ENCODE measurements around the gene ZNF701.
"Not testable (repeated sequence)": the region's sequence is repeated elsewhere in the genome, so short reads cannot be mapped to it uniquely, and the experiment has no call there.

Gene ZNF701

DNA sequence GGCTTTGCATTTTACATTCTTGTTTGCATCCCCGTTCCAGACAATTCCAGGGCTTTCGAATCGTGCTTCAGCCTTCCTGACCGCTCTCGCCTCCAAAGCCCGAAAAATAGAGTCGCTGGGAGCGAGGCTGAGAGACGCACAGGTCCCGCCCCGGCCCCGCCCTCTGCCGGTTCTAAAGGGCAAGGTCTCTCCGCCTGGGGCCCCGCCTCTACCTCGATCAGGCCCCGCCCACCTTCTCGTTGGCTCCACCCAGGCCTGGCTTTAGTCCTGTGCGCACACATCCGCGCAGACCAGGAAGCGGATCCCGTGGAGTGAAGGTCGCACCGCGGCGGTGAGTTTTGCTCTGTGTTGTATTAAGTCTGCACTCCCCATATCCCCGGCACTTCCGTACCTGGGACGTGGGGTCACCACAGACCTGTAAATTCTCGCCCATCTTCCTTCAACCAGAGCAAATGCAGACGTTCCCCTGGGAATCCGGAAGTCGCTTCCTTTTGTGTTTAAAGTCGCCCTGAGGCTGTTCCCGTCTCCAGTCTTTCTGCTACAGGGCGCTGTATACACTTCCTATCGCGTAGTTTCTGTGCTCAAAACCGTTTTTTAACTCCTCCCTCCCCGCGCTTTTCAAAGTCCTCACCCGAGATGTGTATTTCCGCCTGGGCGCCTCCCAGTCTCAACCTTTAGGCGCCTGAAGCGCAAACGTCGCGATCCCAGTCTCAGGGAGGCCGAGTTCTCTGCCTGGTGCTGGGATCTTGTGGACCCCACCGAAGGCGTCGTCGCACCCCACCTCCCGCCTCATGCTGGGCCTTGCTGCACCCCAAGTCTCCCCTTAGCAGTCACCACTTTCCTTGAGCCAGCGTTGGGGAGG, at the start of gene ZNF701:
Gene ZNF701 (plus strand): TSS at position 288 of the 862 bp plus-strand sequence. CDS start 3,861 bp downstream, outside the sequence.
- DNase-seq, result peak; percentile 61

DNA sequence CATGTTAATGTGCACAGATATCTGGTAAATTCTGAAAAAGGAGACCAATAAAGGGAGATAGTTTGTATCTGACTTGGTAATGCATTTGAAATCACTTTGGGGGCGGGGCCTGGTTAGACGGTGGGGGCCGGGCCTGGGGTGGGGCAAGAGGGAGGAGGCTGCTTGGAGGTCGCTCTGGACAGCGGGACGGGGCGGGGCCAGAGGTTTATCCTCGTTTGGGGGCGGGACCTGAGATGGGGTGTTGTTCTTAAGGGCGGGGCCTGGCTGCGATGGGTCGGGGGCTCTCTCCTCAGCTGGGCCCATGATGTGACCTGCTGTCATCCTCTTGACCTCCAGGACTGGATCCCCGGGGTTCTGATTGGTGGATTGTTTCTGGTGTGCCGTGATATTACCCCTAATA, 47.5 kb upstream of the ZNF701 start:
- no peak for DNase-seq

DNA sequence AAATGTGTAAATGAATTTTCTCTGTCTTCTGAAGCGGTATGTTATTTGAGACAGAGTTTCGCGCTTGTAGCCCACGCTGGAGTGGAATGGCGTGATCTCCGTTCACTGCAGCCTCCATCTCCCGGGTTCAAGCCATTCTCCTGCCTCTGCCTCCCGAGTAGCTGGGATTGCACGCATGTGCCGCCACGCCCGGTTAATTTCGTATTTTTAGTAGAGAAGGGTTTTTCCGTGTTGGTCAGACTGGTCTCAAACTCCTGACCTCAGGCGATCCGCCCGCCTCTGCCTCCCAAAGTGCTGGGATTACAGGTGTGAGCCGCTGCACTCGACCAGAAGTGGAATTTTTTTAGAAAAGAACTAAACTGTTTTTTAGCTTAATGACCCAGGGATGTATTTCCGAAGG, 46.0 kb upstream of the ZNF701 start:
- no peak for DNase-seq

DNA sequence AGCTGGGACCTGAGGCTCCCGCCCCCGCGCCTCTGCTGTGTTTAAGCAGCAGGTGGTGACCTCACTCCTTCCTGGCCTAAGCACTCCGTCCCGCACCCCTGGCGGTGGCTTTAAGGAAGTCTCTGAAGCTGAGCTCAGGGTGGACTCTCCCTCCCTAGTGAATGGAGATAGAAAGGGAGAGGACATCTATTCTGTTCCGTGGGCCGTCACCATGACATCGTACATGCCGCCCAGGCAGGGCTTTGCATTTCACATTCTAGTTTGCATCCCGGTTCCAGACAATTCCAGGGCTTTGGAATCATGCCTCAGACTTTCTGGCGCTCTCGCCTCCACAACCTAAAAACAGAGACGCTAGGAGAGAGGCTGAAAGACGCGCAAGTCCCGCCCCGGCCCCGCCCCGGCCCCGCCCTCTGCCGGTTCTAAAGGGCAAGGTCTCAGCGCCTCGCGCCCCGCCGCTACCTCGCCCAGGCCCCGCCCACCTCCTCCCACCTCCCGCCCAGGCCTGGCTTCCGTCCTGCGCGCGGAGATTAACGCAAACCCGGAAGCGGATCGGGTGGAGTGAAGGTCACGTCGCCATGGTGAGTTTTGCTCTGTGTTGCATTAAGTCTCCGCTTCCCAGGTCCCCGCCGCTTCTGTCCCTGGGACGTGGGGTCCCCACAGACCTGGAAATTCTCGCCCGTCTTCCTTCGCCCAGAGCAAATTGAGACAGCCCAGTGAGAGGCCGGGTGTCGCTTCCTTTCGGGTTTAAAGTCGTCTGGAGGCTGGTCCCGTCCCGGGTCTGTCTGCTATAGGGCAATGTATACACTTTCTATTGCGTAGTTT, 42.7 kb upstream of the ZNF701 start, which contains the start of gene ZNF808:
Gene ZNF808 (plus strand): TSS at position 535 of the 822 bp plus-strand sequence. CDS start 15,617 bp downstream, outside the sequence.
- peak; percentile 55 for DNase-seq

DNA sequence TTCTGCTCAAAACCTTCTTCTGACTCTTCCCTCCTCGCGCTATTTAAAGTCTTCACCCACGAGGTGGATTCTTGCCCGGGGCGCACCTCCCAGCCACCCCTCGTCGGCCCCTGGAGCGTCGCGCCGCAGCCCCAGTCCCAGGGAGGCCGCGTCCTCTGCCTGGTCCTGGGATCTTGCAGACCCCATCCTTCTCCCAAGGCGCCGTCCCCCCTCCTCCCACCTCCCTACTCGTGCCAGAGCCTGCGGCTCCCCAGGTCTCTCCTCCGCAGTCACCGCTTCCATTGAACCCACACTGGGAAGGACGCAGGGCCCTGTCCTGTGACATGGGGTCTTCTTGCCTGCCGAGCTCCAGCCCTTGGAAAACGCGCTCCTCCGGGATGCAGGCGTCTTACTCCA, 42.1 kb upstream of the ZNF701 start:
- no peak for DNase-seq

DNA sequence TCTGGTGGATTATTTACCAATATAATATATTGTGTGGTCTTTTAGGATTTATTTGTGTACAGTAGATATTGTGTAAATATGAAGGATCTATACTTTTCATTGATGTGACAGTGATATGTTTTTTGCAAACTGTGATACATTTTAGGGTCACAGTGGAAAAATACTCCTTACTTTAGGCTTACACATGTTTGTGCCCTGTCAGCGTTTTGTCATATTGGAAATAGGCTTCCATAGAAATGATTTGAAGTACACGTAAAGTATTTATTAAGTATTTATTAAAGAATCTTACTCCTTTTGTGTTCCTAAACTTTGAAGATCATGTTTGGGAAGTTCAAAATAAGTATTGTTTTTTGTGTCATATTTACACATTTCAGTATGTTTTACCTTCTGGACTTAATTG, 37.6 kb upstream of the ZNF701 start:
- DNase-seq, result no peak

DNA sequence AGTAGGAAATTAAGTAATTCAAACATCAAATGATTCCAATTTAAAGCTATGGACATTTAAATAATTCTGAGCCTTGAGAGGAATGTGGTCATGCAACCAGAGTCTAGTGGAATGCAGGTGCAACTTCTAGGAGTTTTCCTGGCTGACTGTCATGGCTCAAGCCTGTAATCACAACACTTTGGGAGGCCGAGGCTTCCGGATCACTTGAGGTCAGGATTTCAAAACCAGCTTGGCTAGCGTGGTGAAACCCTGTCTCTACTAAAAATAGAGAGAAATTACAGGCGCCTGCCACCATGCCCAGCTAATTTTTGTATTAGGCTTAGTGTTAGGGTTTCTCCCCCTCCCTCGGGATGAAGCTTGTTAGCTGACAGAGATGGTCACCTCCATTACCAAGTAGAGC, 36.2 kb upstream of the ZNF701 start:
- no peak for DNase-seq

- DNase-seq, result not testable (repeated sequence)
Measured at GRCh38 chr19:52535385-52535770, 34.7 kb upstream of the ZNF701 start.

DNA sequence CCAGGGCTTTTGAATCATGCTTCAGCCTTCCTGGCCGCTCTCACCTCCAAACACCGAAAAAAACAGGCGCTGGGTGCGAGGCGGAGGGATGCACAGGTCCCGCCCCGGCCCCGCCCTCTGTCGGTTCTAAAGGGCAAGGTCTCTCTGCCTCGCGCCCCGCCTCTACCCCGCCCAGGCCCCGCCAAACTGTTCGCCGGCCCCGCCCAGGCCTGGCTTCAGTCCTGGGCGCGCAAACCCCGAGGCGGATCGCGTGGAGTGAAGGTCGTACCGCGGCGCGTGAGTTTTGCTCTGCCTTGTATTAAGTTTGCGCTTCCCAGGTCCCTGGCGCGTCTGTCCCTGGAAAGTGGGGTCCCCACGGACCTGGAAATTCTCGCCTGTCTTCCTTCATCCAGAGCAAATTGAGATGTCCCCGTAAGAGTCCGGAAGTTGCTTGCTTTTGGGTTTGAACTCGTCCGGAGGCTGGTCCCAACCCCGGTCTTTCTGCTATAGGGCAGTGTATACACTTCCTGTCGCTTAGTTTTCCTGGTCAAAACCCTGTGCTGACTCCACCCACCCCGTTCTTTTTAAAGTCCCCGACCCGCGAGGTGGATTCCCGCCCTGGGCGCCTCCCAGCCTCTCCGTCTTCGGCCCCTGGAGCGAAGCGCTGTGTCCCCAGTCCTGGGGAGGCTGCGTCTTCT, 34.2 kb upstream of the ZNF701 start:
- no peak for DNase-seq

DNA sequence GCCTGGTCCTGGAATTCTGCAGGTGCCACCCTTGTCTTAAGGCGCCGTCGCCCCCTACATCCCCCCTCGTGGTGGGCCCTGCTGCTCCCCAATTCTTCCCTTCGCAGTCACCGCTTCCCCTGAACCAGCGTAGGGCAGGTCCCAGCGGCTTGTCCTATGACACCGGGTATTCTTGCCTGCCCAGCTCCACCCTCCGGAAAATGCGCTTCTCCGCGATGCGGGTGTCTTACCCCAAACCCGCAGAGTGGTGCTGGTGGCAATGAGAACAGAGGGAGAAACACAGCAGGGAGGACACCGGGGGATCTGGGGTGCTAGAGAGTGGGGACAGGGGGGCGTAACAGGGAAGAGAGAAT, 33.7 kb upstream of the ZNF701 start:
- DNase-seq, result no peak

DNA sequence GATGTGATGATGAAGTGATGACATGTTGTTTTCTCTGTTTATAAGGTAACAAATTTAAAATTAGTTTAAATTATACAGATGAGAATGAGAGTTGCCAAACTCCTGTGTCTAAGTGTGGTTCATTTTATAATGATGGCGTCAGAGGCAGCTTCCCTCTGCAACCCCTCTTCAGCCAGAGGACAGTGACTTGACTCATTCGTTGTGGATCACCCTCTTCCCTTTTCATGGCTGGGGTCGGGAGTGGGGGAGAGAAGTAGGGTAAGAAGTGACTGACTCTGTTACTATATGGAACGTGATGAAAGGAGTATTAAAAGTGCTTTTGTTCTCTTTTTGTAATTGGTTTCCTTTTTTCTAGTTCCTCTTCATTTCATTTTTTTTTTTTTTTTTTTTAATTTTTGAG, 31.3 kb upstream of the ZNF701 start:
- DNase-seq, result not testable (repeated sequence)

- DNase-seq, result not testable (repeated sequence)
Measured at GRCh38 chr19:52541176-52541575, 28.9 kb upstream of the ZNF701 start.

- no peak for DNase-seq
Measured at GRCh38 chr19:52541608-52542007, 28.5 kb upstream of the ZNF701 start.

GRCh38 chr19:52542541-52542940, 27.5 kb upstream of the ZNF701 start:
- not testable (repeated sequence) for DNase-seq

DNA sequence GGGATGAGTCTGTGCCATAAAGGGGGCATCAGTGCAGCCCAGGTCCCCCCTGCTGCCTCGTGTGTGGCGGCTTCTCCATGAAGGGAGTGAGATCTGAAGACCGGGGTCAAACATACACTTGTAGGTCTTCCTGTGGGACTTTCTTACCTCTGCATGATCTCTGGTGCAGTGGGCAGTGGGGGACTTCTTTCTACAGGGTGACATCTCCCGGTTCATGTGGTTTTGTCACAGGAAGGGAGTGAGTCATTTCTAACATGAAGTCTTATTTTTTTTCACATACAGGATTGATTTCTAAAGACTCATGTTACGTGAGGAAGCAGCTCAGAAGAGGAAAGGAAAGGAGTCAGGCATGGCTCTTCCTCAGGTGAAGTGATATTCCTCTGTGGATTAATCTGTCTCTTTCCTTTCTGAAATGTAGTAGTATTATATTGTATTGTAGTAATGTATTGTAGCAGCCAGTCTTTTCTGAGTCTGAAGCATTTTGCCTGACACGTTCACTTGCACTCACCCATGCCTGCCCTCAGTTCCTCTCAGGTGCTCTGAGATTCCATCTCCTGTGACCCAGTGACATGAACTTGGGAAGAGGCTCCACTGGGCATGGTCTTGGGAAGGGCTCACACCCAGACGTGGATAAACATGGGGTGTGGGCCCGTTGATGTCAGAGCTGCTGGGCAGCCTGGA, 27.0 kb upstream of the ZNF701 start:
- no peak for DNase-seq

DNA sequence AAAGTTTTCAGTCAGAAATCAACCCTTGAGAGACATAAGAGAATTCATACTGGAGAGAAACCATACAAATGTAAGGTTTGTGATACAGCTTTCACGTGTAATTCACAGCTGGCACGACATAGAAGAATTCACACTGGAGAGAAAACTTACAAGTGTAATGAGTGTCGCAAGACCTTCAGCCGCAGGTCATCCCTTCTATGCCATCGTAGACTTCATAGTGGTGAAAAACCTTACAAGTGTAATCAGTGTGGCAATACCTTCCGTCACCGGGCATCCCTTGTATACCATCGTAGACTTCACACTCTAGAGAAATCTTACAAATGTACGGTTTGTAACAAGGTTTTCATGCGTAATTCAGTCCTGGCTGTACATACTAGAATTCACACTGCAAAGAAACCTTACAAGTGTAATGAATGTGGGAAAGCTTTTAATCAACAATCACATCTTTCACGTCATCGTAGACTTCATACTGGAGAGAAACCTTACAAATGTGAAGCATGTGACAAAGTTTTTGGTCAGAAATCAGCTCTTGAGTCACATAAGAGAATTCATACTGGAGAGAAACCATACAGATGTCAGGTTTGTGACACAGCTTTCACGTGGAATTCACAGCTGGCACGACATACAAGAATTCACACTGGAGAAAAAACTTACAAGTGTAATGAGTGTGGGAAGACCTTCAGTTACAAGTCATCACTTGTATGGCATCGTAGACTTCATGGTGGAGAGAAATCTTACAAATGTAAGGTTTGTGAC, 15.7 kb upstream of the ZNF701 start:
- no peak for DNase-seq

DNA sequence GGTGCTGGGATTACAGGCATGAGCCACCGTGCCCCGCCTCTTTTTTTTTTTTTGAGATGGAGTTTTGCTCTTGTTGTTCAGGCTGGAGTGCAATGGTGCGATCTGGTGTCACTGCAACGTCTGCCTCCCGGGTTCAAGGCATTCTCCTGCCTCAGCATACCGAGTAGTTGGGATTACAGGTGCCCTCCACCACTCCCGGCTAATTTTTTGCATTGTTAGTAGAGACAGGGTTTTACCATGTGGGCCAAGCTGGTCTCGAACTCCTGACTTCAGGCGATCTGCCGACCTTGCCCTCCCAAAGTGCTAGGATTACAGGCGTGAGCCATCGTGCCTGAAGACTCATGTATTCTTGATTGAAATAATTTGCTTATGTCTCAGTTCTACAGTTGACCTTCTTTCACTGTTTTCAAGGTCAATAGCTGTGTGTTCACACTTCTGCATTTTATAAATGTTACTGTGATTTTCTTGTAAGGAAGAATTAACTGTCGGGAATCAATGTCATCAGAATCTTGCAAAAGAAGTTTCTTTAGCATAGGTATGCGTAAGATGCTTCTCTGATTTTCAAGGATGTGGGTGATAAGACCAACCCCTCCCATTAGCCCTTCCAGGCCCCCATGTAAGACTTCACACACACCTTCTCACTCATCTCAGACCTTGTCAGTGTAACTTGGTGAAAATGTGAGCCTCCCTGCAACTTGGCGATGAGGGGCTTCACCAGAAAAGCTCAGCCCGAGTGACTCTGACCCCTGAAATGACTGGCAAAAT, 12.7 kb upstream of the ZNF701 start:
- DNase-seq, result no peak

DNA sequence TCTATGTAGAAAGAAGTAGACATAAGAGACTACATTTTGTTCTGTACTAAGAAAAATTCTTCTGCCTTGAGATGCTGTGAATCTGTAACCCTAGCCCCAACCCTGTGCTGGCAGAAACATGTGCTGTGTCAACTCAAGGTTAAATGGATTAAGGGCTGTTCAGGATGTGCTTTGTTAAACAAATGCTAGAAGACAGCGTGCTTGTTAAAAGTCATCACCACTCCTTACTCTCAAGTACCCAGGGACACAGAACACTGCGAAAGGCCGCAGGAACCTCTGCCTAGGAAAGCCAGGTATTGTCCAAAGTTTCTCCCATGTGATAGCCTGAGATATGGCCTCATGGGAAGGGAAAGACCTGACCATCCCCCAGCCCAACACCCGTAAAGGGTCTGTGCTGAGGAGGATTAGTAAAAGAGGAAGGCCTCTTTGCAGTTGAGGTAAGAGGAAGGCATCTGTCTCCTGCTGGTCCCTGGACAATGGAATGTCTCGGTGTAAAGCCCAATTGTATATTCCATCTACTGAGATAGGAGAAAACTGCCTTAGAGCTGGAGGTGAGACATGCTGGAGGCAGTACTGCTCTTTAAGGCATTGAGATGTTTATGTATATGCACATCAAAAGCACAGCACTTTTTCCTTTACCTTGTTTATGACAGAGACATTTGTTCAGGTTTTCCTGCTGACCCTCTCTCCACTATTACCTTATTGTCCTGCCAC, 11.2 kb upstream of the ZNF701 start:
- DNase-seq, result not testable (repeated sequence)

DNA sequence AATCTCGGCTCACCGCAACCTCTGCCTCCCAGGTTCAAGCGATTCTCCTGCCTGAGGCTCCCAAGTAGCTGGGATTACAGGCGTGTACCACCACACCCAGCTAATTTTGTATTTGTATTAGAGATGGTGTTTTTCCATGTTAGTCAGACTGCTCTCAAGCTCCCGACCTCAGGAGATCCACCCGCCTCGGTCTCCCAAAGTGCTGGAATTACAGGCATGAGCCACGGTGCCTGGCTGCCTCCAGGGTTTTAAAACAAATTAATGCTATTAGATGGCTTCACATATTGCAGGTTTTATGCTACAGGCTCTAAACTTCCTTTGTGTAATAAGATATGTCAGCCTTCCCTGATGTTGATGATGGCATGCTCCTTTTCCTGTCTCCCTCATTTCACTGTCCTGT, 8.5 kb upstream of the ZNF701 start:
- not testable (repeated sequence) for DNase-seq

DNA sequence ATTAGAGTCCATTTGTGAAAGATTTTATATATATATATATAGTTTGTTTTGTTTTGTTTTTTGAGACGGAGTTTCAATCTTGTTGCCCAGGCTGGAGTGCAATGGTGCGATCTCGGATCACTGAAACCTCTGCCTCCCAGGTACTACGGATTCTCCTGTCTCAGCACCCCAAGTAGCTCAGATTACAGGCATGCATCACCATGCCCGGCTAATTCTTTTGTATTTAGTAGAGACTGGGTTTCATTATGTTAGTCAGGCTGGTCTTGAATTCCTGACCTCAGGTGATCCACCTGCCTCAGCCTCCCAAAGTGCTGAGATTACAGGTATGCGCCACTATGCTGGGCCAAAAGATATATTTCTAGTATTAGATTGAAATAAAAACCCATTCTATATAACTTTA, 4.0 kb upstream of the ZNF701 start:
- no peak for DNase-seq

DNA sequence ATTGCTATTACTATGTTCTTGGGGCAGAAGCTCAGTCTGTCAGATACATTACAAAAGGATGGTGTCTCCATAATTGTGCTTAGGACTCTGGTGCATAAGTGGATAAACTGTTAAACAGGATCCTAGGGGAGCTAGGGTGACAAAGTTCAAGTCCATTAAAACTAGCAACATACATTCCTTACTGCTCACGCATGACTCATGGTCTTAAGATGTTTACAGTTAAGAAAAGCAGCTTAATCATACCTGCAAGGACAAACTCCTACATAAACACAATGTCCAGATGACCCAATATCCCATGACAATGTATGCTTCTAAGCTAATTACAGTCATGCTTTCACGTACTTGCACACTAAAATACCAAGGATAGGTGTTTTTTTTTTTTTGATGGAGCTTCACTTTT, 3.5 kb upstream of the ZNF701 start:
- DNase-seq, result no peak
